Activated CD8-positive, alpha-beta memory T cell treated with anti-CD3 and anti-CD28 coated beads, Interleukin-2, amount 50 U/mL, for 4 hours (primary cell): ENCODE data around the gene SLC19A2.
"Not testable (repeated sequence)": the region's sequence is repeated elsewhere in the genome, so short reads cannot be mapped to it uniquely, and the experiment has no call there.

ENCODE experiments used
- DNase-seq: peaks from one replicate; pipeline ENCODE4 v3.0.0-alpha.2; 2020

Gene SLC19A2

GRCh38 chr1:169485431-169486280, at the start of gene SLC19A2:
TSS of gene SLC19A2 (minus strand) at chr1:169485944. CDS start at chr1:169485766, 178 bp downstream.
- DNase-seq = peak; percentile 93

- no peak for DNase-seq
Observed at GRCh38 chr1:169534653-169535052, 48.9 kb upstream of the SLC19A2 start.

GRCh38 chr1:169533528-169534190, 47.9 kb upstream of the SLC19A2 start:
- not testable (repeated sequence) for DNase-seq

- DNase-seq = no peak
Observed at GRCh38 chr1:169530448-169530847, 44.7 kb upstream of the SLC19A2 start.

GRCh38 chr1:169529068-169529642, 43.4 kb upstream of the SLC19A2 start:
- DNase-seq = no peak

GRCh38 chr1:169528215-169529067, 42.7 kb upstream of the SLC19A2 start:
- DNase-seq = no peak

GRCh38 chr1:169527451-169528214, 41.9 kb upstream of the SLC19A2 start:
- DNase-seq = no peak

GRCh38 chr1:169527001-169527400, 41.3 kb upstream of the SLC19A2 start:
- no peak for DNase-seq

GRCh38 chr1:169526120-169526832, 40.5 kb upstream of the SLC19A2 start:
- no peak for DNase-seq

GRCh38 chr1:169525391-169525790, 39.6 kb upstream of the SLC19A2 start:
- DNase-seq = no peak

- DNase-seq = no peak
Observed at GRCh38 chr1:169523904-169524303, 38.2 kb upstream of the SLC19A2 start.

GRCh38 chr1:169521226-169521625, 35.5 kb upstream of the SLC19A2 start:
- no peak for DNase-seq

- DNase-seq = no peak
Observed at GRCh38 chr1:169517558-169518186, 31.9 kb upstream of the SLC19A2 start.

GRCh38 chr1:169515641-169516040, 29.9 kb upstream of the SLC19A2 start:
- no peak for DNase-seq

GRCh38 chr1:169514566-169515270, 29.0 kb upstream of the SLC19A2 start:
- DNase-seq = no peak

GRCh38 chr1:169513208-169513607, 27.5 kb upstream of the SLC19A2 start:
- DNase-seq = no peak

- DNase-seq = no peak
Observed at GRCh38 chr1:169511316-169512005, 25.7 kb upstream of the SLC19A2 start.

GRCh38 chr1:169510060-169510459, 24.3 kb upstream of the SLC19A2 start:
- DNase-seq = no peak

- DNase-seq = no peak
Observed at GRCh38 chr1:169509354-169509753, 23.6 kb upstream of the SLC19A2 start.
